ENCODE data around the gene MED12L. TPM values are rescaled to one million over a fixed set of nuclear protein-coding genes. Genes with fewer than 3 reads are reported as not detected.

MED12L gene
- total and polyA plus RNA-seq, 9 donors = 0.15 to 2.4 (median 0.75) TPM

DNA sequence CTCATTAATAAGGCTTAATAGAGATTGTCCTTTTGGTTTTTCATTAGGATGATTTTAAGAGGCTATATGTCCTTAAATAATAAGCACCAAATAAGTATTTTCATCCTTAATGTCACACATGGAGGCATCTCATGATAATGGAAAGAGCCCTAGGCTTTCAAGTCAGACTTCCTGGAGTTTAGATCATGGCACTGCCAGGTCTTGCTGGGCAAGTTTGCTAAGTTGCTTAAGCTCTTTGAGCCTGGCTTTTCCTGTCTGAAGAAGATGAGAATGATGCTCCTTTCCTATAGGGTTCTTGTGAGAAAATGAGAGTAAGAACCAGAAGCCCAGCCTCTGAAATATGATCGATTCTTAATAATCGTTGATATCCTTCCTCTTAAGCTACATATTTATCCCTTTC lies 322.5 kb downstream of the MED12L start:
- DNase-seq = no peak
- intact Hi-C loops (cut with DNase I) = no loop called here
- no peak overlapping the region for H3K27ac ChIP-seq
- no peak overlapping the region for H3K4me3 ChIP-seq
- no peaks in the 10 kb centered on the region for H3K4me1 ChIP-seq (ENCODE audit: insufficient read depth)
- H3K27me3 ChIP-seq = no peaks in the 10 kb centered on the region
- H3K36me3 ChIP-seq = no peaks in the 10 kb centered on the region
- no peaks in the 10 kb centered on the region for H3K9me3 ChIP-seq
- WGBS, 3 donors = 90 to 98% (median 97%) methylated on average over 2 of the region's 2 CpGs
- TF ChIP-seq POLR2A (IDR thresholded peaks at IDR 0.05) (no peak), EP300 (IDR thresholded peaks at IDR 0.05) (no peak)
- TF ChIP-seq, protein P1, sequence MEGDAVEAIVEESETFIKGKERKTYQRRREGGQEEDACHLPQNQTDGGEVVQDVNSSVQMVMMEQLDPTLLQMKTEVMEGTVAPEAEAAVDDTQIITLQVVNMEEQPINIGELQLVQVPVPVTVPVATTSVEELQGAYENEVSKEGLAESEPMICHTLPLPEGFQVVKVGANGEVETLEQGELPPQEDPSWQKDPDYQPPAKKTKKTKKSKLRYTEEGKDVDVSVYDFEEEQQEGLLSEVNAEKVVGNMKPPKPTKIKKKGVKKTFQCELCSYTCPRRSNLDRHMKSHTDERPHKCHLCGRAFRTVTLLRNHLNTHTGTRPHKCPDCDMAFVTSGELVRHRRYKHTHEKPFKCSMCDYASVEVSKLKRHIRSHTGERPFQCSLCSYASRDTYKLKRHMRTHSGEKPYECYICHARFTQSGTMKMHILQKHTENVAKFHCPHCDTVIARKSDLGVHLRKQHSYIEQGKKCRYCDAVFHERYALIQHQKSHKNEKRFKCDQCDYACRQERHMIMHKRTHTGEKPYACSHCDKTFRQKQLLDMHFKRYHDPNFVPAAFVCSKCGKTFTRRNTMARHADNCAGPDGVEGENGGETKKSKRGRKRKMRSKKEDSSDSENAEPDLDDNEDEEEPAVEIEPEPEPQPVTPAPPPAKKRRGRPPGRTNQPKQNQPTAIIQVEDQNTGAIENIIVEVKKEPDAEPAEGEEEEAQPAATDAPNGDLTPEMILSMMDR (IDR thresholded peaks at IDR 0.05) = no peak

DNA sequence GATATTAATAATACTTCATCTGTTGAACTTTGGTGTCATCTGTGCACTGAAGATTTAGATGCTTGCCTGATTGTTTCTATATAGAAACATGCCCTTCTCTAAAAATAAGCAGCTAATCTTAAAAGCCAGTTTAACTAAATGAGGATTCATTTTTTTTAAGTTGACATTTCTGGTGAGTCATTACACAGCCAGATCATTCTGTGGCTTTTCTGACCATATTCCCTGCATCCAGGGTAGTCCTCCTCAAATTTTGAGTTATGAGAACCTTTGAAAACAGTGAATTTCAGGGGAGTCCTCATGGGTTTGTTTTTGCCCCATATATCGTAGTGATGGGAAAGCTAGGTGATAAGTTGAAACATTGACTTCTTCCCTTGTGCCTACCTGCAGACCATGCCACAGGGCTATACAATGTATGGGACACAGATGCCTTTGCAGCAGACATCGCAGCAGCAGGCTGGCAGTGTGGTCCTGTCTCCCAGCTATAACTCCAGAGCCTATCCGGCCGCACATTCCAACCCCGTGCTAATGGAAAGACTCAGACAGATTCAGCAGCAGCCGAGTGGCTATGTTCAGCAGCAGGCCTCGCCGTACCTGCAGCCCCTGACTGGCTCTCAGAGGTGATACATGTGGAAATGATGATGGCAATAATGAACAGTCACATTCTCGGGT lies 325.6 kb downstream of the MED12L start:
- no peak for TF ChIP-seq POLR2A (IDR thresholded peaks at IDR 0.05)
- no peak for TF ChIP-seq EP300 (IDR thresholded peaks at IDR 0.05)
- TF ChIP-seq, protein P1 (IDR thresholded peaks at IDR 0.05) = no peak
- no peaks in the 10 kb centered on the region for H3K9me3 ChIP-seq
- intact Hi-C loops (cut with DNase I) = no loop called here
- H3K27ac ChIP-seq = no peak overlapping the region
- WGBS, 3 donors = 85 to 88% (median 86%) methylated on average over 9 of the region's 9 CpGs
- H3K36me3 ChIP-seq = no peaks in the 10 kb centered on the region
- no peaks in the 10 kb centered on the region for H3K4me1 ChIP-seq (ENCODE audit: insufficient read depth)
- no peaks in the 10 kb centered on the region for H3K27me3 ChIP-seq
- no peak for DNase-seq
- no peak overlapping the region for H3K4me3 ChIP-seq

GRCh38 chr3:151412989-151413388 lies 327.5 kb downstream of the MED12L start:
- H3K4me1 ChIP-seq (ENCODE audit: insufficient read depth) = no peaks in the 10 kb centered on the region
- no peak for TF ChIP-seq EP300 (IDR thresholded peaks at IDR 0.05)
- TF ChIP-seq, protein P1 (IDR thresholded peaks at IDR 0.05) = no peak
- no peak for TF ChIP-seq POLR2A (IDR thresholded peaks at IDR 0.05)
- intact Hi-C loops (cut with DNase I) = no loop called here

GRCh38 chr3:151415289-151415688 lies 329.8 kb downstream of the MED12L start:
- Histone ChIP-seq H3K4me3 (no peak overlapping the region), H3K9me3 (no peaks in the 10 kb centered on the region), H3K27ac (no peak overlapping the region), H3K36me3 (no peaks in the 10 kb centered on the region), H3K27me3 (no peaks in the 10 kb centered on the region), H3K4me1 (ENCODE audit: insufficient read depth) (no peaks in the 10 kb centered on the region)
- intact Hi-C loops (cut with DNase I) = no loop called here
- TF ChIP-seq POLR2A (IDR thresholded peaks at IDR 0.05) (no peak), EP300 (IDR thresholded peaks at IDR 0.05) (no peak)
- TF ChIP-seq, protein P1 (IDR thresholded peaks at IDR 0.05) = no peak
- DNase-seq = no peak
- 37 to 39% (median 37%) methylated on average over 1 of the region's 1 CpG for WGBS, 3 donors

More at GRCh38 chr3:151412989-151413388, 327.5 kb downstream of the MED12L start:
- Histone ChIP-seq H3K27me3 (no peaks in the 10 kb centered on the region), H3K9me3 (no peaks in the 10 kb centered on the region), H3K4me3 (no peak overlapping the region), H3K27ac (no peak overlapping the region), H3K36me3 (no peaks in the 10 kb centered on the region)
- no peak for DNase-seq
- 81 to 90% (median 89%) methylated on average over 5 of the region's 5 CpGs for WGBS, 3 donors

All from ovary (tissue), 9 donors.